Fibroblast of peridontal ligament (primary cell): ENCODE data around the gene PGAP3.

Source experiments
- DNase-seq: peaks from one replicate; pipeline ENCODE4 v3.0.0-alpha.2; 2010; ENCODE audit errors: extremely low read depth

Gene PGAP3

GRCh38 chr17:39622380-39623006 lies 65.4 kb downstream of the PGAP3 start:
- DNase-seq, result no peak

- DNase-seq, result peak; percentile 78
These were observed 66.1 kb downstream of the PGAP3 start for GRCh38 chr17:39621523-39622379.
